GM19025 (cell line): ENCODE data around the gene FAM83F.
A peak's percentile ranks its signal among the peaks of the same experiment; 100 is the strongest.
"Not testable (repeated sequence)": the region's sequence is repeated elsewhere in the genome, so short reads cannot be mapped to it uniquely, and the experiment has no call there.

Experiments used
- ATAC-seq: cut with Tn5 transposase; IDR thresholded peaks from one replicate; pipeline ENCODE4 v1.9.1; 2021; ENCODE audit warnings: mild to moderate bottlenecking, low read depth, moderate library complexity; ENCODE audit not compliant: unreplicated experiment

FAM83F gene

DNA sequence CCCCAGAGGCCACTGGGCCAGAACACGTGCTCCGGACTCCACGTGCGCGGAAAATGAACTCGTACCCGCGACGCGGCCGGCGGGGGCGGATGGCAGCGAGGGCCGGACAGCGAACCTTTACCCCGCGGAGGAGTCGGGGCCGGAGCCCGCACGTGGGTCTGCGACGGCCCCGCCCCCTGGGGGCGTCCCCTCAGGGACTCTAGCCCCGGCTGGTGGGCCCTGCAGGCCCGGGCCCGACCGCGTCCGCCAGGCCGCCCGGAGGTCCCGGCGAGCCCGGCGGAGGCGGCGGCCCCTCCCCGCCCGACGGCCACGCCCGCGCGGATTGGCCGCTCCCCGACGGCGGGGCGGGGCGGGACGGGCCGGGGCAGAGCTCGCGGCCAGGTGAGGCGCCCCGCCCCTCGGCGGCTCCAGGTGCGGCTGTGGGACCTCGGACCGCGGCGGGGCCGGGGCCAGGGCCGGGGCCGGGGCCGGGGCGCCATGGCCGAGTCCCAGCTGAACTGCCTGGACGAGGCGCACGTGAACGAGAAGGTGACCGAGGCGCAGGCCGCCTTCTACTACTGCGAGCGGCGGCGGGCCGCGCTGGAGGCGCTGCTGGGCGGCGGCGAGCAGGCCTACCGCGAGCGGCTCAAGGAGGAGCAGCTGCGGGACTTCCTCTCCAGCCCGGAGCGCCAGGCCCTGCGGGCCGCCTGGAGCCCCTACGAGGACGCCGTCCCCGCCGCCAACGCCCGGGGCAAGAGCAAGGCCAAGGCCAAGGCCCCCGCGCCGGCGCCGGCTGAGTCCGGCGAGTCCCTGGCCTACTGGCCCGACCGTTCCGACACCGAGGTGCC is at the start of gene FAM83F:
FAM83F (plus strand) TSS at position 389 of the 827 bp plus-strand sequence; CDS start at position 478, 89 bp downstream.
- no peak for ATAC-seq

DNA sequence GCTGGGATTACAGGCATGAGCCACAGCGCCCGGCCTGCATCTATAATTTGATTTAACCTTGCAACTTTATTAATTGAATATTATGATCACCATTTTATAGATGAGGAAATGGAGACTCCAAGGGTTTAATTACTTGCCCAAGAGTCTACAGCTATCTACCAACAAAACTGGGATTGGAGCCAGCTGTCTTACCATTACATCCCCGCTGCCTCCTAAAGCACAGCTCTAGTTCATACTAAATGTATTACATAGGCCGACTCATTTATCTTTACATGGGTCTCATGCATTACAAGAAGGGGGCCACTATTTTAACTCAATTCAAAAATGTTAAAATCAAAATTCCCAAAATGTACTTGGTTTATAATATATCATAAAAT is 48.6 kb upstream of the FAM83F start:
- ATAC-seq: no peak

DNA sequence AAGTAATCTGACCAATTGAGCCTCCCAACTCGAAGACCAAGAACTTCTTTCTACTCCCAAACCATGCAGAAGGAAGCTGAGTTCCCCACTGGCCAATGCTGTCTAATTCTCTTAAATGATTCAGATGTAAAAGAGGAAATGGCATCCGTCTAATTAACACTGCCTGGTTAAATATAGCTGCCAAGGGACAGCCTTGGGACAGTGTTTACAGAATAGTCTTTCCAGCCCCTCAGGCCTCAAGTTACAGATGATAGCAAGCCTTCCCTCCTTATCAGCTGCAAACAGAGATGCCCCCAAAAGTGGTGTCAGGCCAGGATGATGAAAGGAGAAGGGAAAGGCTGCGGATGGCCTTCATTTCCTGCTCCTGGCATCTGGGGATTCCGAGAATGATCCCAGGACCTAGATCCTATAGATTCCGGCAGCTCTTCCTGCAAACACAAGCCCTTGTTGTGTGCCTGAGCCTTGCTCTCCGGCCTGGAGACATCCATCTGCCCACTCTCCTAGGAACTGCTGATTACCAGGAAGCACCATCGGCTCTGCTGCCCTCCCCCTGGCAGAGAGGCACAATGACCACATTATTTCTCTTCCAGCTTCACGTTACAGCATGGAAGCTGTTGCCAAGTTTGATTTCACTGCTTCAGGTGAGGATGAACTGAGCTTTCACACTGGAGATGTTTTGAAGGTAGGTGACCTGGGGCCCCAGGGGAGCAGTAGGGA is 48.1 kb upstream of the FAM83F start:
- no peak for ATAC-seq

DNA sequence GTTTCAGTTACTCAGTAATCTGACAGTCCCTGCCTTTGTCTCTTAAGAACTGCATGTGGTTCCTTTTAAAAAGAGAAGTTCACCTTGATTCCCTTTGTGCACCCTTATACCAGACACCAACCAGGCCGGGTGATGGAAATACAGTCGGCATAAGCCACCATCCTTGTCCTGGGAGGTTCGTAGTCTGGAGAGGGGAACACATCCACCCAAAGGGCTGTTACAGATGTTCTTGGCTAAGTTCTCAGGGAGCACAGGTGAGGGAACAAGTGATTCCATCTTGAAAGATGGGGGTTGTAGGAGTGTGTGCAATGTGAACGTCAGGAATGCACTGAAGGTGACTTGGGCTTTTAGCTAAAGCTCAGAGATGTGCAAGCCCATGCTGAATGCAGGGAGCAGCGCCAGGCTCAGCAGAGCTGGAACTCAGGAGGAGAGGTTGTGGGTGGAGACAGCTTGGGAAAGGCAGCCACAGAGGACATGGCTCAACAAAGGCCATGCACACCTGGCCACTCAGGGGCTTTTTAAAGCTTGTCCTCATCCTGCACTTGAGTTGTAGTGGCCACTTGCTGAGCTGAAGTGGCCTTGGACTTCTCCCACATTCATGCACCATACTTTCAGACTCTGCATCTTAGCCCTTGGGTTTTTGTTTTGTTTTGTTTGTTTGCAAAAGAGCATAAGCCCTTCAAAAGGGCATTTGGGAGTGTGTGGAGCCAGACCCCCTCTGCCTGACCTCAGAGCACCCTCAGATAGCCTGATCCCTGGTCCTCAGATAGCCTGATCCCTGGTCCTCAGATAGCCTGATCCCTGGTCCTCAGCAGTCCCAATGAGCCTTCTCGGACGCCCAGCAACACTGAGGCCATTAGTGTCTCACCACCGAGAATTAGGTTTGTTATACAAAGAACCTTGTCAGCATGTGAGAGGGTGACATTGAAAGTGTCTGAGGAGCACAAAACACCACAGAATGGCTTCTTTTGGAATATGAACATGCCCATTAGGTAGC is 47.2 kb upstream of the FAM83F start:
- no peak for ATAC-seq

DNA sequence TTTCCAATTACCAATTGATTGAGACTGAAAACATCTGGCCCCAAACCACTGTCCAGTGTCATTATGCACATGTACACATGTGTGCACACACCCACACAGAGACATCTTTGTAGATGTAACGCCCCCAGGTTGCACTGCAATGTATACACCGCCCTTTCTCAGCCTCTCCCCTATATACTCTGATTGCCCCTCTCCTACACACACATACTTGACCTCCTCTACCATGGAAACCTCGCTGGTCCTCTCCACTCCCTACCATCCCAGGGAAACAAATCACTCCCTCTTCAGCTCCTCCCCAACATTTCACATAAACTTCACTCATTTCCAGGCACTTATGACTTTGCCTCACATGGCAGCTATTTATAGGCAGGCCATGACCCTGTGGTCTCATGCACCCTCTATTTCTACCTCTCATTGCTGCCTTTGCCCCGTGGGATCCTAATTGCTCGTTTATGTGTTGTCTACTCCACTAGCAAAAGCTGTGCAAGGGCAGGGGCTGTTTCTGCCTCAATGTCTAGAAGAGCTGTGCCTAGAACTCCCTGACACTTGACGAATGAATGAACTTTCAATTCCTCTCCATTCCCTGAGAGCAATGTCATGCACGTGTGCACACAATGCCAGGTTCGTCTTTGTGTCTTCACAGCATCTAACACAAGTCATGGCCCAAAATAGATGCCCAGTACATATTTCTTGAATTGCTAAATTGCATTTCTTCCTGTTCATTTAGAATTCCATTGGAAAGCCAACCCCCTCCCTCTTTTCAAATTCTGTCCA is 44.6 kb upstream of the FAM83F start:
- no peak for ATAC-seq

DNA sequence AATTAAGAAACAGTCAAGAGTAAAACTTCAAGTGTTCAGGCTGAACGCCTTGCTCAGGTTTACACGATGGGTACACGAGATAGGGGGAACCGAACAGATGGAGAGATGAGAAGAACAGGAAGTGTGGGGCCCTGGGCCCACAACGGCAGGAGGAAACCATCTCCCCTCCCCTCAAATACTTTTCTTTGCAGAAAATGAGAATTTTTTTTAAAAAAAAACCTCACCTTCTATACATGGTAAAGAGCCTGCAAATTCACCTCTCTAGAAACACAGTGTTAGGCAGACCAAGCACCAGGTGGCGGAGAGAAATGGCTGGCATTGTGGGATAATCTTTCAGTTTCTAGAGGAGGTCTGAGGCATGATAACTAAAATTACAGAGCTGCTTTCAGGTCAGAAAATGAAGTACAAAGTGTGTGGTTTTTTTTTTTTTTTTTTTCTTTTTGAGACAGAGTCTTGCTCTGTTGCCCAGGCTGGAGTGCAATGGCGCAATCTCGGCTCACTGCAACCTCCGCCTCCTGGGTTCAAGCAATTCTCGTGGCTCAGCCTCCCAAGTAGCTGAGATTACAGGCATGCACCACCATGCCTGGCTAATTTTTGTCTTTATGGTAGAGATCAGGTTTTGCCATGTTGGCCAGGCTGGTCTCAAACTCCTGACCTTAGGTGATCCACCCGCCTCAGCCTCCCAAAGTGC is 43.0 kb upstream of the FAM83F start:
- not testable (repeated sequence) for ATAC-seq

DNA sequence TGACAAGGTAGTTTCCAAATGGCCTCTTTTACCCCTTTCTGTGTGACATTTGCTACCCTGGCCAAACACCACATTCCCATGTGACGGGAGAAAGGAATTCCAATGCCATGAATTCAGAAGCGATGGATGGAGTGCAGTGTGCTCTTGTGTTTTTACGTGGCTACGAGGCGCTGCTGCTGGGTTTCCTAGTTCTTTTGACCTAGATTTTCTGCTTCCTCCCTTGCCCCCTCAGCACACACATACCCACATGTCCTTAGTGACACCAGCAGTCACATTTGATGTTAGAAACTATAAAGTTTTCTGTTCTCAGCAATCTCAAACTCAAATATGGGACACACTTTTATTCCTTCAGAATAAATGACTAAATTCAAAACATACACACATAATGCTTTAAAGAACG is 42.4 kb upstream of the FAM83F start:
- ATAC-seq: no peak

DNA sequence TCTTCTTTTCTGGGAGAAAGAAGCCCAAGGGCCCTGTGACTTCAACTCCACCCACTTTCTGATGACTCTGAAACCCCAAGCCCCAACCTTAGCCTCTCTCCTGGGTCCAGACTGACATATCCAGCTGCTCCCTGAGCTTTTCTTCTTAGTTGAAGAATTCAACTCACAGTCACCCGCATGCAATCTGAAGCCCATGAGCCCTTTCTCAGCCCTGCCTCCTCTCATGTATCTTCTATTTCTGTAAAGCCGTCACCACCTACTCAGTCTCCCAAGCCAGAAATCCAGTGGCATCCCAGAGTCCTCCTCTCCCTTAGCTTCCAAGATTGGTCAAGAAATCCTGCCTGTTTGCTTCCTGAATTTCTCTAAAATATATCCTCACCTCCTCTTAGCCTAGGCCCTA is 41.7 kb upstream of the FAM83F start:
- ATAC-seq: no peak

DNA sequence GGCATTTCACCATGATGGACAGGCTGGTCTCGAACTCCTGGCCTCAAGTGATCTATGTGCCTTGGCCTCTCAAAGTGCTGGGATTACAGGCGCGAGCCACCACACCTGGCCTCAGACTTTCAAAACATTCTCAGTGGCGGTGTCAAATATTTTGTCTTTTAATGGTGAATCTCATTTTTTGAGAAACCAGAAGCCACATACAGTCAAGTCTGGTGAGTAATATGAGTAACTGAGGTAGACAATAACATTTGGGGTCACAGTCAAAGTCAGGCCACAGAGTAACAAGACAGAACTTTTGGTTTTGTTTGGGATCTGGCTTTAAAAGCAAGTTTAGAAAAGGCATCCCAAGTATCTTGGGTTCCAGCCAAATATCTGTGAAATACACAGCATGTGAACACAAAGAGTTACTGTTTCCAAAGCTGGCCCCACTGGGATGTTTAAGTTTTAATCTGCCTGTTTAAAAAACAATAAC is 40.1 kb upstream of the FAM83F start:
- no peak for ATAC-seq

DNA sequence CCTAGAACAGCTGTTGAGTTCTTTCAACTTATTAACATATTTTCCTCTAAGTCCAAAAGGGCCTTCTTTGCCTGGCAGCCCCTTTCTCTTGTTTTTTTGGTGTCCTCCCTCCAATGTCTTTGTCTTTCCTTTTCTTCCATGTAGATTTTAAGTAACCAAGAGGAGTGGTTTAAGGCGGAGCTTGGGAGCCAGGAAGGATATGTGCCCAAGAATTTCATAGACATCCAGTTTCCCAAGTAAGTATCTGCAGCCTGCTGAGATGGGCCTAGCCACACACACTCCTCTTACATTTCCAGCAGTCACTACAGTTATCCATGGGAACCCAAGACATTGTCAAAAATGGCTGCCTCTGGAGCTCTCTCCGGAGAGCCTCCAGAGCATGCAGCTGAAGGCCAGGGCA is 39.1 kb upstream of the FAM83F start:
- ATAC-seq: no peak

DNA sequence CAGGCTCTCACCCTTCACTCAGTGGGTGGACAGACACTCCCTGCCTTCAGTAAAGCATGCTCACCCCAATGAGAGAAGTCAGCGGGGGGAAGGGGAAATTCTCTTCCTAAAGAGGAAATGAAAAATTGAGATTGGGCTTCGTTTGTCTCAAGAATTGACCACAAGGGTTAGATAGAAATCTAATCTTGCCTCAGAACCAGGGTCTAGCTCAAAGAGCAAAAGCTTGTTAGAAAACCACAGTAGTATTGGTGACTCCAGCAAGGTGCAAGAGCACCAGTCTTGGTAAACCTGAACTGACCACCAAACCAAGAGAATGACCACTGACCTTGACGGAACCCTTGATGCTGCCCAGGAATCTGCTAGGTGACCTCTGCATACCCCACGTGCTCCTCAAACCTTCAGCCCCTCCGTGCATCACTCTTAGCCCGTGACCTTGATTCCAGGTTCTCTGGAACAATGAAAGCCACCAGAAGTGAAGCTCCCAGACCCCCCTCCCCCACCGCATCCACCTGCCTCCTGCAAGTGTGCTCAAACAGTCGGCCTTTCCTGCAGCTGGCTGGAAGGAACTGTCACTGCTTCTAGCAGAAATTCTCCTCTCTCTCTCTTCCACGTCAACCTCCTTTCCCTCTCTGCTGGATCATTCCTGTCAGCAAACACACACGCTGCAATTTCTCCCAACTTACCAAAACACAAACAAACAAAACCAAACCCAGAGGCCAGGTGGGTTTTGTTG is 37.7 kb upstream of the FAM83F start:
- ATAC-seq: no peak

DNA sequence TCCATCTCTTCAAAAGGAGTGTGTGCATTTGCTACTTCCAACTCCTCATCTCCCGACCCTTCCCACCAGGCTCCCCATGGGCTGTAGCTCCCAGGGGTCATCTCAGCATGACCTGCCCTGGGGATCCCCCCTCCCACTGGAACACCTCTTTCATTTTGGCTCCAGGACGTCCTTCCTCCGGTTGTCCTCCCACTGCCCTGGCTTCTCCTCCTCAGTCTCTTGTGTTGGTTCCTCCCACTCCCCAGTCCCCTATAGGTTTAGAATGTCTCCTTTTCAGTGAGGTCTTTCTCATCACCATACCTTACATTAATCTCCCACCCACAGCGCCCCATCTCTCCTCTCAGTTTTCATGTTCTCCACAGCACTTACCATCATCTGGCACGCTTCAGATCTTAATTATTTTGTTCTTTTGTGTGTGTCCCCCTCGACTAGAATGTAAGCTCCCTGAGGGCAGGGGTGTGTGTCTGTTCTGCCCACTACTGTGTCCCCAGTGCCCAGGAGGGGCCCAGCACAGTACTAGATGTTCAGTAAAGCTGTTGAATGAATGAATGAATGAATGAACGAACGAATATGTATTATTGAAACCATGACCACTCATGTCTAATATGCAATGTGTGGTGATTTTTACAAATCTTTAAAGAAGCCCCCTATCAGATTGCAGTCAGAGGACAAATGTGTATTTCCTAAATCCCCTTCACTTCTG is 36.6 kb upstream of the FAM83F start:
- ATAC-seq: no peak

DNA sequence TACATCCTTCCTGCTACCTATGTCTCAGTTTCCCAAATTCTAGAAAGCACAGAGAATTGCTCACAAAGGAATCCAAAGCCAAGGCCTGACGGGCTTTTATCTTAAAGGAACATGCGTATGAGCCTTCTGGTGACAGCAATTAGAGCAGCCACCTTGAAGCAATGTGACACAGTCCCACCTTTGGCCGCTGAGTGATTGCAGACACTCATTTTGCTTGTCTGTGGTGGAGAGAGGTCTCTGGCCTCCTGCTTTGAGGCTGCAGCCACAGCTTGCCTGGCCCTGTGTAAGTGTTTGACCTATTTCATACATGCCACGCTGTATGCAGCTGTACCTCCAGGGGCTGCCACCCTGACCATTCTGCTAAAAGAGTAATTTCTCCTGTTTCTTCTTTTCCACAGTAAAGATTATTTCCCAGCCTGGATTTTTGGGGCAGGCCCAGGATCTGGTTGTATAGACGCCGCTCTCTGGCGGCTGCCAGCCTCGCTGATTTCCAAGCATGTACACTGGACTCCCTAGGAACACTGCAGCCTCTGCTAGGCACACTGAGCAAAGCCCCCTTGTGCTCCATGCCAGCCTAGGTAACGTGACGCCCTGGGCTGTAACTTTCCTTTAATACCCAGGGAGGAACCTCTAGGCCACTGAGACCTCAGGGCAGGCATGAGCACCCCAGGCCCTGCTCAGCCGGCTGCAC is 35.7 kb upstream of the FAM83F start:
- no peak for ATAC-seq

DNA sequence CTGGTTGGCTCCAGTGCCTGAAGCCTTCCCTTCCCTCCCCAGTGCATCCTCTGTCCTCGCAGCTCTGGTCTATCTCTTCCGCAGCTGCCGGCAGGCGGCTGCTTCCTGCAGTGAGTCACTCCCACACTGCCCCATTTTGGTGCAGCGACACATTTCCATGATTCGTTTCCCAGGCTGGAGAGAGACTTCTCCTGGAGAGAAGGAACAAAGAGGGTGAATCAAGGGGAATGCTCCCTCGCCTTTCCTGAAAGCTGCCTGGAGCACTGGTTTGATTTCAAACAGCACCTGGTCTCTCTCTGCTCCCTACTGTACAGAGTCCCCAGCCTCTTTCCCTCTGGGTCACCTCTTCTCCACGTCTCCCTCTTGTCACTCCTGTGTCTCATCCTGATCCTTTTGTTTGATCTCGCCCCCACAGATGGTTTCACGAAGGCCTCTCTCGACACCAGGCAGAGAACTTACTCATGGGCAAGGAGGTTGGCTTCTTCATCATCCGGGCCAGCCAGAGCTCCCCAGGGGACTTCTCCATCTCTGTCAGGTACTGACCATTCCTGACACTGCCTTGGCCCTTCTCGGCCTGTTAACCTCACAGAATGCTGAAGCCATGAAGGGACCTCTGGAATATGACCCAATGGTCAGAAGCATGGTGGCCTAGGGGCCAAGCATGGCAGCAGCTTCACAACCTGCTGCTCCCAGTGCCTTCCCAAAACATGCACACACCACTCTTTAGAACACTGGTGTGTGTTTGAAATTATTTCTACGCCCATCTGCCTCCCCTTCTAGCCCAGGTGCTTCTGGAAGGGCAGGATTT is 34.9 kb upstream of the FAM83F start, which contains the start of gene TMA7B:
TMA7B (plus strand) TSS at position 758 of the 808 bp plus-strand sequence. CDS start 3,978 bp downstream, outside the sequence.
- ATAC-seq: no peak

DNA sequence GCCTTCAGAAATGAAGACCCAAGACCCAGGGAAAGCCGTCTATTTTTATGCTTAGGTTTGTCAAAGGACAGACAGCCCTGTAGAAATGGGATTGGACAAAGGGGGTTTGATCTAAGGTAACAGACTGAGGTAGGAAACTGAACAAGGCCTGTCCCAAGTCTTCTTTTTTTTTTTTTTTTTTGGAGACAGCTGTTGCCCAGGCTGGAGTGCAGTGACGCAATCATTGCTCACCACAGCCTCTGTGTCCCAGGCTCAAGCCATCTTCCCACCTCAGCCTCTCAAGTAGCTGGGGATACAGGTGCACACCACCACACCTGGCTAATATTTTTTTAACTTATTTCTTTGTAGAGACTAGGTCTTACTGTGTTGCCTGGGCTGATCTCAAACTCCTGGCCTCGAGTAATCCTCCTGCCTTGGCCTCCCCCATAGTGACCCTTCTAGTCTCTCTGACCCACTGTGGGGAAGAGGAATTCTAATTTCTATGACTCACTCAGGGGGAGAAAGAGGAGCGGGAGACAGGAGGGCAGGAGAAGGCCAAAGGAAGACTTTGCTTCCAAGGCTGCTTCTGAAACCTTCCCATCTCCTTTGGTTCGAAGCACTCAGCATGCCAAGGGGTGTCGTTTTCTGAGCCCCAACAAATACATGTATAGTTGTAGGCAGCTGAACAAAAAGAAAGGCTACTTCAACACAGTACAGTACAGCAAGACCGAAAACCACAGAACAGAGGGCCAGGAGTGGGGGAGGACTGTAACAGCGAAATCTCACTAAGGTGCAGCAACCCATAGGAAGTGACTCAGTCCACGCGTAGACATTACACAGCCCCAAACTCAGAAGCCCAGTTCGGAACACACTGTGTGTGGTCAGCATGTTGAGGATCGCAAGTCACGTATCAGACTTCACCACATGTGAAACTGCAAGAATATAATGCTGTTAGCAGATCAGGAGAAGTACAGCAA is 33.7 kb upstream of the FAM83F start:
- ATAC-seq: peak; percentile 77
